K562 (cell line): ENCODE measurements around the gene PHACTR3. TPM values are rescaled to one million over a fixed set of nuclear protein-coding genes. Genes with fewer than 3 reads are reported as not detected.

Source experiments
- ATAC-seq: fragments of 200-7000 bp; cut with Tn5 transposase; 3 replicates; pipeline ENCODE4 v1.9.1; 2020; ENCODE audit warnings: moderate library complexity
- BruUV-seq: library from RNA; stranded (reverse); fragments of 400-500 nt; replicated peaks from 2 replicates; lab custom pipeline; 2021; lab: Mats Ljungman, UMichigan
- CTCF ChIA-PET: fragments of 300-600 bp; formaldehyde crosslinking; extraction: SDS; loops from one replicate; lab custom pipeline; 2021; ENCODE audit warnings: low intra/inter-chr PET ratio; lab: Yijun Ruan, JAX
- POLR2A ChIA-PET: fragments of 300-600, 350-650 bp; sonication (Branson Sonifier 250); formaldehyde crosslinking; extraction: SDS; loops from one replicate; lab custom pipeline; 2021; ENCODE audit warnings: antibody characterized with exemption, inconsistent platforms; lab: Yijun Ruan, JAX
- DNase-seq, 4 experiments: peaks; one replicate each; pipeline versions ENCODE4 v3.0.0 to v3.0.0-alpha.2; 2011 to 2018; ENCODE audit warnings: low spot score in 3 of 4, mixed read lengths in 3 of 4; ENCODE audit errors: extremely low read depth in 1 of 4
- FAIRE-seq: peaks from 2 replicates; lab custom pipeline; 2011; peaks lifted over from hg19 to GRCh38; lab: Jason Lieb, UNC
- H2AFZ ChIP-seq: 2 replicates; pipeline ENCODE4 v1.6.0; 2011; ENCODE audit warnings: low read depth, low read length, control low read depth, inconsistent platforms
- H3K27ac ChIP-seq: fragments of 200-600 bp; 3 replicates; pipeline ENCODE4 v1.8.0; 2011; ENCODE audit warnings: low read depth, mild to moderate bottlenecking, control low read depth, inconsistent platforms, low read length, moderate library complexity, mixed read lengths; ENCODE audit errors: extremely low read depth
- H3K27me3 ChIP-seq, 2 experiments: fragments of 300-600 bp in 1 of 2; 2 replicates in 1 of 2; 3 replicates in 1 of 2; pipeline versions ENCODE4 v1.6.0 to v1.8.0; 2011; ENCODE audit warnings: inconsistent platforms in 2 of 2, low read length in 2 of 2, mild to moderate bottlenecking in 1 of 2, mixed read lengths in 1 of 2, moderate library complexity in 1 of 2; ENCODE audit not compliant: control insufficient read depth in 2 of 2, insufficient read depth in 2 of 2
- H3K36me3 ChIP-seq: fragments of 300-600 bp; 3 replicates; pipeline ENCODE4 v1.8.0; 2011; ENCODE audit warnings: mild to moderate bottlenecking, low read length, inconsistent platforms; ENCODE audit not compliant: control insufficient read depth, insufficient read depth
- H3K4me1 ChIP-seq, 2 experiments: fragments of 200-600 bp in 1 of 2; replicated peaks in 1 of 2; 2 replicates in 1 of 2; 3 replicates in 1 of 2; pipeline versions ENCODE4 v1.5.1 to v1.8.0; 2011; ENCODE audit warnings: inconsistent platforms in 2 of 2, low read length in 2 of 2, mild to moderate bottlenecking in 1 of 2, mixed read lengths in 1 of 2, moderate library complexity in 1 of 2; ENCODE audit not compliant: control insufficient read depth in 2 of 2, insufficient read depth in 2 of 2
- H3K4me2 ChIP-seq: 2 replicates; pipeline ENCODE4 v1.6.1; 2011; ENCODE audit warnings: low read length, control low read depth, inconsistent platforms, mixed read lengths; ENCODE audit not compliant: insufficient read depth
- H3K4me3 ChIP-seq: fragments of 200-600 bp; sonication (generic), shearing (Covaris generic); 2 replicates; pipeline ENCODE4 v1.5.1; 2016; ENCODE audit warnings: control low read depth, inconsistent platforms
- H3K79me2 ChIP-seq: fragments of 200-600 bp; 3 replicates; pipeline ENCODE4 v1.8.0; 2011; ENCODE audit warnings: low read length, inconsistent platforms; ENCODE audit not compliant: control insufficient read depth, insufficient read depth
- H3K9ac ChIP-seq, 2 experiments: 2 replicates each; pipeline versions ENCODE4 v1.6.0 to v1.6.1; 2011; ENCODE audit warnings: low read depth in 2 of 2, low read length in 2 of 2, control low read depth in 1 of 2, inconsistent platforms in 1 of 2, mild to moderate bottlenecking in 1 of 2, mixed read lengths in 1 of 2; ENCODE audit not compliant: insufficient read depth in 1 of 2
- H3K9me1 ChIP-seq: one replicate; pipeline ENCODE4 v1.6.0; 2011; ENCODE audit warnings: inconsistent platforms, mild to moderate bottlenecking, low read length, moderate library complexity; ENCODE audit not compliant: control insufficient read depth, insufficient read depth
- H3K9me3 ChIP-seq: replicated peaks from 2 replicates; pipeline ENCODE4 v1.5.1; 2011; ENCODE audit warnings: low read depth, low read length, inconsistent platforms; ENCODE audit not compliant: control insufficient read depth, insufficient read depth
- H4K20me1 ChIP-seq: replicated peaks from 2 replicates; pipeline ENCODE4 v1.6.1; 2011; ENCODE audit warnings: low read length, inconsistent platforms, mixed read lengths; ENCODE audit not compliant: control insufficient read depth, insufficient read depth
- CTCF ChIP-seq, 3 experiments: IDR thresholded peaks in 2 of 3; conservative IDR thresholded peaks in 1 of 3; 2 replicates each; pipeline ENCODE4 v1.5.1; 2011 to 2012; ENCODE audit warnings: low read length in 3 of 3, mild to moderate bottlenecking in 3 of 3, control low read depth in 2 of 3, improper control_type of control experiment in 1 of 3, inconsistent platforms in 1 of 3, low read depth in 1 of 3, mixed read lengths in 1 of 3, moderate library complexity in 1 of 3; ENCODE audit not compliant: insufficient read depth in 2 of 3
- DDX20 ChIP-seq: fragments of 450-650 bp; IDR thresholded peaks from 2 replicates; pipeline ENCODE4 v1.6.1; 2016; ENCODE audit warnings: missing genetic modification characterization, low read depth, mild to moderate bottlenecking, missing compliant biosample characterization, moderate library complexity
- EP300 ChIP-seq: IDR thresholded peaks from 2 replicates; pipeline ENCODE4 v1.6.1; 2012; ENCODE audit warnings: low read length, improper control_type of control experiment
- FOSL1 ChIP-seq: fragments of 200-800 bp; sonication (Bioruptor generic); conservative IDR thresholded peaks from 2 replicates; pipeline ENCODE4 v1.6.1; 2016; ENCODE audit warnings: missing genetic modification characterization, missing compliant biosample characterization
- RAD21 ChIP-seq, 2 experiments: fragments of 250-450 bp in 1 of 2; fragments of 450-650 bp in 1 of 2; sonication (Bioruptor Pico) in 1 of 2; formaldehyde crosslinking in 1 of 2; IDR thresholded peaks in 1 of 2; conservative IDR thresholded peaks in 1 of 2; 2 replicates each; pipeline versions ENCODE4 v1.4.0 to v1.8.0; 2020 to 2022; ENCODE audit warnings: mild to moderate bottlenecking in 2 of 2, moderate library complexity in 1 of 2
- SP2 ChIP-seq: IDR thresholded peaks from 2 replicates; pipeline ENCODE4 v1.6.1; 2011; ENCODE audit warnings: mild to moderate bottlenecking, low read depth, low read length, moderate library complexity; ENCODE audit not compliant: poor library complexity, severe bottlenecking; ENCODE audit errors: extremely low read depth
- TARDBP ChIP-seq: fragments of 450-650 bp; IDR thresholded peaks from 2 replicates; pipeline ENCODE4 v1.6.1; 2016
- USF2 ChIP-seq: sonication (generic); formaldehyde crosslinking; IDR thresholded peaks from 2 replicates; pipeline ENCODE4 v1.5.0; 2020; ENCODE audit warnings: missing genetic modification reagents
- ZBTB7A ChIP-seq: IDR thresholded peaks from 2 replicates; pipeline ENCODE4 v1.6.1; 2011; ENCODE audit warnings: low read depth, mild to moderate bottlenecking, low read length, moderate library complexity, borderline replicate concordance; ENCODE audit not compliant: control insufficient read depth
- ZNF184 ChIP-seq: sonication (generic); formaldehyde crosslinking; IDR thresholded peaks from 2 replicates; pipeline ENCODE4 v1.5.0; 2020; ENCODE audit warnings: missing genetic modification reagents
- WGBS: fragments of 100-300 bp; shearing (Covaris generic); methylation state at CpG from one replicate; pipeline ENCODE4 v1.1.6; 2016; ENCODE audit warnings: low coverage, mixed read lengths; ENCODE audit not compliant: insufficient coverage; ENCODE audit errors: missing lambda C conversion rate; 5-methylcytosine and 5-hydroxymethylcytosine counted together
- in situ Hi-C: fragments of 300-500 bp; cut with MboI; formaldehyde crosslinking; loops from 4 replicates; pipeline ENCODE4 v1.15.0; 2018; ENCODE audit warnings: inconsistent platforms, mixed read lengths
- intact Hi-C: fragments of 100-400 bp; cut with micrococcal nuclease; formaldehyde crosslinking; loops from 2 replicates; pipeline ENCODE4 v1.14.2; 2022
- polyA plus RNA-seq, 8 experiments: library from polyadenylated mRNA; depleted of rRNA in 4 of 8; stranded (reverse) in 5 of 8; unstranded in 3 of 8; fragments of >200 nt; fragmentation: Nextera tagmentation in 2 of 8; fragmentation: Illumina TruSeq in 1 of 8; extraction: Ambion mirVana in 2 of 8; extraction: Trizol in 1 of 8; gene quantifications; 2 replicates each; pipeline versions ENCODE4 v1.2.1 to v1.2.3, GENCODE V29; 2011 to 2014; ENCODE audit warnings: inconsistent platforms in 1 of 8, missing spikeins in 1 of 8
- total RNA-seq, 7 experiments: library from RNA; depleted of rRNA in 6 of 7; stranded (reverse); fragments of >200 nt in 6 of 7; fragmentation: Illumina TruSeq in 2 of 7; extraction: Trizol in 2 of 7; gene quantifications; 2 replicates each; pipeline versions ENCODE4 v1.2.1 to v1.2.3, GENCODE V29; 2011 to 2021; ENCODE audit warnings: low replicate concordance in 1 of 7
- TF ChIP-seq, protein P1 (sequence below): fragments of 250-450 bp; sonication (Bioruptor Pico); IDR thresholded peaks from 2 replicates; pipeline ENCODE4 v1.5.0; 2021; ENCODE audit warnings: mild to moderate bottlenecking, moderate library complexity

PHACTR3 gene
- total and polyA plus RNA-seq, 9 of the 15 experiments (the other 6 are each of a cell fraction or from before 2014, with no cell fraction given): not detected

DNA sequence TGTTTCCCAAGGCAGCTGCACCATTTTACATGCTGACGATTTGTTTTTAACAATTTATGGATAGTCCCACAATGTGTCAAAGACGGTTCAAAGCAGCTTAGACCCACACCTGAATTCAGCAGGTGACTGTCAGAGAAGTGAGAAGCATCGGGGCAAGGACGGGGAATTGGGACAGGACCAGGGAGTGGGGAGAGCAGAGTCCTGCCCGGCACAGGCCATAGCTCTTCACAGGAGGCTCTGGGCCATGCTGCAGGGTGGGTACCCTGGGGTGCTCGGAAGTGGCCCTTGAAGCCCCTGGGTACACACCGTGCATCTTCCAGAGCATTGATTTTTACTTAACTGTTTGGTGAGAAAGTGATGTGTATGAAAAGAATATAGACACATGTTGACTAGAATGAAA, 33.2 kb upstream of the PHACTR3 start (continued):
- TF ChIP-seq FOSL1 (tag): no peak
- TF ChIP-seq SP2: no peak
- no peak for TF ChIP-seq DDX20 (tag)
- TF ChIP-seq EP300: no peak
- no peak for TF ChIP-seq TARDBP
- TF ChIP-seq ZNF184 (CRISPR knock-in tag): no peak

DNA sequence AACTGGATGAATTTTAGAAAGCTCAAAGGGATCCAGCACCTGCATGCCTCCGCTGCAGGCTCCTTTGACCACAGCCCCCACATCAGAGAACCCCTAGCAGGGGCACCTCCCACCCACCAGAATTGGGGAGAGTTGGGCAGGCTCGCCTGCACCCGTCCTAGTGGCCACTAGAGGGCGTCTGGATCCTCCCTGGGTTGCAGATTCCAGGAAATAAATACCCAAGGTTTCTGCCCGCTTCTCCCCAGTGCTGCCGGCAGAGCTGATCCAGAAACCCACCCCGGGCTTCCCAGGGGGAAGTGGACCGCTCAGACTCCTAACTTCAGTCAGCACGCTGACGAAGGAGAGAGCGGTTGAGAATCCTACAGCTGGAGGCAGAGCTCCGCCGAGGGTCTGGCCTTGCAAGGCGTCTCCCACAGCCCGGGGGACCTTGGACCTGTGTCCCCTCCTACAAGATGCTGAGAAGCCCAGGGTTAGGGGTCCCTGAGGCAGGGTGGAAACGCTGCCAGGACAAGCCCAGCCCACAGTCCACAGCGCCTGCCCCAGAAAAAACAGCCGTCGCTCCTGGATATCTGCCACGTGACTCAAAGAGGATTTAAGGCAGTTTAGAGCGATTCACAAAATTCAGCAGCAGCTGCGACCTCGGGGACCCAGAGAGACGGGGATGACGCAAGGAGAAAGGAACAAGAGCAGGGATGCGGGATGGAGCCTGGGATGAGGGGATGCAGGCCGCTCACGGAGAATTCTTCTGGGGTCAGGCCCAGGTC, 32.6 kb upstream of the PHACTR3 start:
- Histone ChIP-seq H3K27ac (no peak overlapping the region), H3K4me1 (peaks cover 0 to 6% of the 10 kb centered on the region in 2 experiments; a peak in 2 of 5 replicates), H4K20me1 (peaks cover 5% of the 10 kb centered on the region; the same call in 1 of the 2 replicates), H3K27me3 (peaks cover 4 to 15% of the 10 kb centered on the region in 2 experiments; a peak in 2 of 5 replicates), H3K9me1 (no peaks in the 10 kb centered on the region), H3K9me3 (no peaks in the 10 kb centered on the region), H3K4me2 (peak overlapping the region; percentile 43), H2AFZ (peak overlapping the region; percentile 80), H3K36me3 (no peaks in the 10 kb centered on the region), H3K79me2 (no peaks in the 10 kb centered on the region), H3K4me3 (no peak overlapping the region), H3K9ac (peak overlapping the region in 1 of 2 experiments; percentile 72; a peak in 1 of 4 replicates)
- DNase-seq: peak; percentile 59 to 83 (median 80)
- WGBS: 10% methylated on average over 18 of the region's 28 CpGs
- ChIA-PET CTCF (interaction anchor here (1.9 kb wide), 1 partner anchor 179 kb away, joined by 8 read pairs; no protein-coding TSS in a partner anchor), POLR2A (no interaction called here)
- in situ Hi-C loops: no loop called here
- TF ChIP-seq CTCF (IDR thresholded peaks at IDR 0.05 in 2 of 3, conservative IDR thresholded peaks at IDR 0.05 in 1 of 3; ENCODE audit: insufficient read depth in 2 of 3, low read depth in 1 of 3, low read length in 3 of 3): peak; percentile 76 to 88 (median 77)
- TF ChIP-seq USF2: peak; percentile 33; the same call in 1 of the 2 replicates
- TF ChIP-seq ZBTB7A: peak; percentile 65; the same call in 1 of the 2 replicates
- TF ChIP-seq, protein P1, sequence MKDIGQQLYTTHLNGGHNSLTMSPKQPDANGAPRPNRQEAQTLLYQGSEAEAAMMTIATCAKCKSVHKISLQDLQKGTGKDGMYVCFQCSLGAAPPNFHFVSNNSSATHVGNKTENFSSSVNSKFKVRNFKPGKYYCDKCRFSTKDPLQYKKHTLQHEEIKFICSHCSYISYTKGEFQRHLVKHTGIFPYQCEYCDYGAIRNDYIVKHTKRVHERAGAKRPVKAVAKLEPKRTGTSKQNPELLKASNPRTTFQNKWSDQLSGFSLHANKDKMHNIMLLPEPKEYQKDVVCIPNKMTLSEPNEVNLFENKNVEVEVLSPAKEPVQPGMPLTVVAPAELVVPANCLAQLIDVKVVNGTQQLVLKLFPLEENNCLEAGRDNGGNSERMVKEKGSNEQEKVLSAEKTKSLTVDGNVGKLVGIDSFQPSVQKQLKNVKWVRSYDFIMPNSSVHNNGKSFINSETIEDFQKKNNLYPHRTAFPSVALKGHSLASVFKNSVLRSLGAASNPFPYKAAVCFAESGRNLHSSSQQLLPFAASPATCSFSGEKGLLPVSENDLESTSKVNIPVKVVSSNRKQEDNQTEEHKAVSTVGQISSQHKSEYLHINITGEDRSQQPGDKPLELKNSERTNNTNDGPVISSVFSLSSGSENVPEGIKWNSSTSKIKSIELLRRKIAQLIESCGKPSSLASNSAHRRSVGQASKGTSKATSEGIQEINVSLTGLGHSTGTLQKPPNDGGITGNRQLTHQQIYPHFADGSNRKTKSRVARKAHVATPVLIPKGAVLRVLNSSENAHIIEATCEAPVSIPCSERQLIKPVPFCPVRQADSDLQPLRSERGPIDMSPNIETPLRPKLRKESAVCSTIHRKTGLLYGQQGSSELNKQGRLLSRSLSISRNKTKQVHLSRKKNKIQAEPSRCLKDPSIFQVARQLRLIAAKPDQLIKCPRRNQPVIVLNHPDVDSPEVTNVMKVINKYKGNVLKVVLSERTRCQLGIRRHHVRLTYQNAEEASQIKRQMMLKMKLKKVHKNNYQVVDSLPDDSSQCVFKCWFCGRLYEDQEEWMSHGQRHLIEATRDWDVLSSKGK (CRISPR knock-in tag): no peak
- TF ChIP-seq RAD21 (CRISPR knock-in tag; conservative IDR thresholded peaks at IDR 0.05 in 1 of 2, IDR thresholded peaks at IDR 0.05 in 1 of 2): peak in 1 of 2 experiments; percentile 52; a peak in 2 of 4 replicates
- TF ChIP-seq SP2: no peak
- no TSS peak for BruUV-seq
- ATAC-seq: peak; percentile 92
- peak; percentile 69 for FAIRE-seq
- intact Hi-C loops: loop anchor here (1.0 kb wide), 1 partner anchor 180 kb away; no protein-coding TSS in a partner anchor
